Glutamatergic neuron (in vitro differentiated cells): Measurements from ENCODE around the gene TNIP1. TPM values are rescaled to one million over a fixed set of nuclear protein-coding genes. Genes with fewer than 3 reads are reported as not detected.

Experiments
- DNase-seq: peaks from one replicate; pipeline ENCODE4 v3.0.0; 2022
- H3K27ac Mint-ChIP-seq: one replicate; pipeline ENCODE4 v1.8.0; 2020; ENCODE audit warnings: mild to moderate bottlenecking, mixed read lengths, inconsistent platforms; ENCODE audit not compliant: unreplicated experiment
- H3K27me3 Mint-ChIP-seq: one replicate; pipeline ENCODE4 v1.8.0; 2020; ENCODE audit warnings: mild to moderate bottlenecking, moderate library complexity, mixed read lengths, inconsistent platforms; ENCODE audit not compliant: unreplicated experiment
- H3K36me3 Mint-ChIP-seq: one replicate; pipeline ENCODE4 v1.8.0; 2020; ENCODE audit warnings: mild to moderate bottlenecking, mixed read lengths, inconsistent platforms; ENCODE audit not compliant: unreplicated experiment
- H3K4me1 Mint-ChIP-seq: one replicate; pipeline ENCODE4 v1.8.0; 2020; ENCODE audit warnings: mild to moderate bottlenecking, low read depth, mixed read lengths, inconsistent platforms; ENCODE audit not compliant: unreplicated experiment
- H3K4me3 Mint-ChIP-seq: one replicate; pipeline ENCODE4 v1.8.0; 2020; ENCODE audit warnings: mild to moderate bottlenecking, mixed read lengths, inconsistent platforms; ENCODE audit not compliant: unreplicated experiment
- H3K9me3 Mint-ChIP-seq: one replicate; pipeline ENCODE4 v1.8.0; 2020; ENCODE audit warnings: mild to moderate bottlenecking, moderate library complexity, mixed read lengths, inconsistent platforms; ENCODE audit not compliant: unreplicated experiment
- total RNA-seq: library from RNA; stranded (reverse); fragmentation: NEBNext Ultra II Directional; extraction: Animal tissue kit (Norgen Biotek cat#: 25700); gene quantifications from one replicate; pipeline ENCODE4 v1.2.1, GENCODE V29; 2021; ENCODE audit not compliant: unreplicated experiment
- TF ChIP-seq, protein P1 (sequence below): fragments of 200-600 bp; sonication (generic); IDR thresholded peaks from one replicate; pipeline ENCODE4 v1.5.0; 2021; ENCODE audit not compliant: partially characterized antibody, unreplicated experiment

TNIP1 gene
- total RNA-seq, 1 donor from 2014 or later: 34.1 TPM

DNA sequence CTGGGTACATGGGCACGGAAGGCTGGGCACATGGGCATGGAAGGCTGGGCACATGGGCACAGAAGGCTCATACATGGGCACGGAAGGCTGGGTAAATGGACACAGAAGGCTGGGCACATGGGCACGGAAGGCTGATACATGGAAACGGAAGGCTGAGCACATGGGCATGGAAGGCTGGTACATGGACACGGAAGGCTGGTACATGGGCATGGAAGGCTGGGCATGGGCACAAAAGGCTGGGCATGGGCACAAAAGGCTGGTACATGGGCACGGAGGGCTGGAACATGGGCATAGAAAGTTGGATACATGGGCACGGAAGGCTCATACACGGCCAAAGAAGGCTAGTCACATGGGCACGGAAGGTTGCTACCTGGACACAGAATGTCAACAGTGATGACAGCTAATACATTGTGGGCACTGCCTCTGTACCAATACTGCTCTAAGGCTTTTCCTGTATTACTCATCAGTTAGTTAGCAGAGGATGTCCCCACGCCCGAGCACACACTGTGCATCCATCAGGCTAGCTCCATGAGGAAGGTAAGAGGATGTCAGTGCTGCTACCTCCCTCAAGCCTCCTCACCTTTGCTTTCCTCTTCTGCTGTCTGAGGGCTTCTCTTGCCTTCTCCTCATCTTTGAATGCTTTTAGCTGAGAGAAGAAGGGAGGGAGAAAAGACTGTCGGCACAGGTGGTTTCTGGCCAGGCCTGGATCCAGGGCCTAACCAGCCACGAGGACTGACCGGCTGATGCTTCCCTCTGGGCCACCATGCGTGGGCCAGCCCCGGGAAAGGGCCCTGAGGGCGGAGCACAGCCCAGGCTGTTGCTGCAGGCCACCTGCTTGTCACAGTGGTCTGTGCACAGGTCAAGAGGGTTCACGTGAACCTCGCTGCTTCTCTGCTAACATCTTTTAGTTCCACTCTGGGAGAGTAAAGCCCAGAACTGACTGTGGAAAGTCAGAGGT, 46.1 kb downstream of the TNIP1 start:
- H3K4me3 Mint-ChIP-seq: no peak overlapping the region
- peaks cover 1% of the 10 kb centered on the region for H3K4me1 Mint-ChIP-seq
- H3K9me3 Mint-ChIP-seq: peaks cover 2% of the 10 kb centered on the region
- TF ChIP-seq, protein P1, sequence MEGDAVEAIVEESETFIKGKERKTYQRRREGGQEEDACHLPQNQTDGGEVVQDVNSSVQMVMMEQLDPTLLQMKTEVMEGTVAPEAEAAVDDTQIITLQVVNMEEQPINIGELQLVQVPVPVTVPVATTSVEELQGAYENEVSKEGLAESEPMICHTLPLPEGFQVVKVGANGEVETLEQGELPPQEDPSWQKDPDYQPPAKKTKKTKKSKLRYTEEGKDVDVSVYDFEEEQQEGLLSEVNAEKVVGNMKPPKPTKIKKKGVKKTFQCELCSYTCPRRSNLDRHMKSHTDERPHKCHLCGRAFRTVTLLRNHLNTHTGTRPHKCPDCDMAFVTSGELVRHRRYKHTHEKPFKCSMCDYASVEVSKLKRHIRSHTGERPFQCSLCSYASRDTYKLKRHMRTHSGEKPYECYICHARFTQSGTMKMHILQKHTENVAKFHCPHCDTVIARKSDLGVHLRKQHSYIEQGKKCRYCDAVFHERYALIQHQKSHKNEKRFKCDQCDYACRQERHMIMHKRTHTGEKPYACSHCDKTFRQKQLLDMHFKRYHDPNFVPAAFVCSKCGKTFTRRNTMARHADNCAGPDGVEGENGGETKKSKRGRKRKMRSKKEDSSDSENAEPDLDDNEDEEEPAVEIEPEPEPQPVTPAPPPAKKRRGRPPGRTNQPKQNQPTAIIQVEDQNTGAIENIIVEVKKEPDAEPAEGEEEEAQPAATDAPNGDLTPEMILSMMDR: no peak
- no peak for DNase-seq
- no peak overlapping the region for H3K27ac Mint-ChIP-seq
- no peaks in the 10 kb centered on the region for H3K36me3 Mint-ChIP-seq
- no peaks in the 10 kb centered on the region for H3K27me3 Mint-ChIP-seq

DNA sequence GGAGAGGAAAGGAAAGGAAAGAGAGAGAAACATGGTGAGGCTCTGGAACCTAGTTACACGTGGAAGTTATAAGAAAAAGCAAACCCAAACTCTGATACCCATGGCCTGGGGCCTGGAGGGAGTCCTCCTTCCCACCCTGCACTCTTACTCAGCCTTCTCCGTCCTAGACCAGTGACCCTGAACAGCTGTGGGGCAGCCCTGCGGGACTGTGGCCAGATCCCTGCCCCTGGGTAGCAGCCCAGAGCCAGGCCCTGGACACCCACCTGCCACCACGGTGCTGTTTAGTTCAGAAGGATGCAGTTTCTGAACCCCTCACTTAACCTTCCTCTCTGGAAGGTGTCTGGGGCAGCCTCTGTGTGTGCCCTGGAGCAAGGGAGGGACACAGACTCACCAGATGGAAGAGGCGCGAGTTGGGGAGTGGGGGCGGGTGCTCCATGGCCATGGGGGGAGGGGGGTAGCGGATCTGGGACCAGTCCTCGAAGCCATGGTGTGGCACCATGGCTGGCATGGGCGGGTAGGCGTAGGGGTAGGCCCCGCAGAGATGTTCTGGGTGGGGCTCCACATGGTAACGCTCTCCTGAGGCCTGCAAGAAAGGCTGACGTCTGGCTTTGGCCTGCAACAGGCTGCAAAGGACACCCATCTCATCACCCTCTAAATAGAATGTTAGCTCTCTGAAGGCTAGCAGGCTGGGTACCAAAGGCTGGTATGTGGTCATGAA, 47.5 kb downstream of the TNIP1 start:
- Mint-ChIP-seq H3K27me3 (no peaks in the 10 kb centered on the region), H3K4me1 (peaks cover 1% of the 10 kb centered on the region), H3K36me3 (no peaks in the 10 kb centered on the region), H3K4me3 (no peak overlapping the region), H3K27ac (no peak overlapping the region), H3K9me3 (peaks cover 2% of the 10 kb centered on the region)
- TF ChIP-seq, protein P1: no peak
- no peak for DNase-seq

DNA sequence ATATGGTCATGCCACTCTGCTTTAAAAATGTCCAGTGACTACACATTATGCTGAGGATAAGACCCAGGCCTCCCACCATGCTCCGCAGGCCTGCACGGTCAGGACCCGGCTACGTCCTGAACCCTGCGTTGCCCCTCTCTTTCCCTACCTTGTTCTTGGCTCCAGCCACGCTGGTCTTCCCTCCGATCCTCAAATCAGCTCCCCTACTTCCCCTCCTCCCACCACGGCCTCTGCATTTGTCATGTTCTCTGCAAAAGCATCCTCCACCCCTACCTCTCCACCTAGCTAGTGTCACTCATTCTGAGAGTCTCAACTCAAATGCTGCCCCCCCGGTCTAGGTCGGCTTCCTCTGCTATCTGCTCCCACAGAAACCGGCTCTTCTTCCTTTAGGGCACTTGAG, 49.3 kb downstream of the TNIP1 start:
- Mint-ChIP-seq H3K36me3 (no peaks in the 10 kb centered on the region), H3K27ac (no peak overlapping the region), H3K27me3 (peaks cover 1% of the 10 kb centered on the region), H3K9me3 (peaks cover 2% of the 10 kb centered on the region), H3K4me1 (peaks cover 1% of the 10 kb centered on the region), H3K4me3 (no peak overlapping the region)
- DNase-seq: no peak
- TF ChIP-seq, protein P1: no peak

DNA sequence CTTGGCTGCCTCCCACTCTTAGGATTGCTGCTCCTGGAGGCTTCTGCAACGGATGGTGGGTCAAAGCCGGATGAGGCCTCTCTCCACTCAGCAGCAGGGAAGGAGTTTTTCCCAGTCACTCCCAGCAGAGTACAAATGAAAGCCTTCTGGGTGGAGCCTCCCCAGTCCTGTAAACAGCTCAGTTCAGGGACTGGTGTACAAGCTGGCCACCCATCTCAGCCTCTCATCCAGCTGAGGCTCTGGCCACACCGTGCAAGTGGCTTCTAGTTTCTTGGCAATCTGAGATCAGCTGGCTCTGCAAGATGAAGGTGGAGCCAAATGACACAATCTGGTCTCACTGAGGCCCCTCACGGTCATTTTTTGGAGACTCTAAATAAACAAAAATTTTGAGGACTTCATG, 50.5 kb downstream of the TNIP1 start:
- TF ChIP-seq, protein P1: no peak
- no peaks in the 10 kb centered on the region for H3K36me3 Mint-ChIP-seq
- DNase-seq: no peak
- H3K4me1 Mint-ChIP-seq: no peaks in the 10 kb centered on the region
- H3K9me3 Mint-ChIP-seq: peaks cover 2% of the 10 kb centered on the region
- no peak overlapping the region for H3K4me3 Mint-ChIP-seq
- peaks cover 1% of the 10 kb centered on the region for H3K27me3 Mint-ChIP-seq
- H3K27ac Mint-ChIP-seq: no peak overlapping the region

DNA sequence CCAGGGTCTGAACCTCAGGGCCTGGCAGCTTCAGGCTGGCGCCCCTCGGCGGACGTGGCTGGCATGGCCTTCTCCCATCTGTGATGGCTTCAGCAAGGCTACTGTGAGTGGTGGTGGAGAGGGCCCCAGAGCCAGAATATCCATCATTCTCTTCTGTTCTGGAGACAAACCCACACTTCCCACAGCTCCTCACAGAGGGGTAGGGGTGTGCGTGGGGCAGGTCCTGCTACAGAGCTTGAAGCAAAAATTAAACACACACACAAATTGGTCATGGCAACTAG, 50.8 kb downstream of the TNIP1 start:
- Mint-ChIP-seq H3K4me3 (no peak overlapping the region), H3K9me3 (peaks cover 2% of the 10 kb centered on the region), H3K4me1 (no peaks in the 10 kb centered on the region), H3K27ac (no peak overlapping the region), H3K27me3 (peaks cover 1% of the 10 kb centered on the region), H3K36me3 (no peaks in the 10 kb centered on the region)
- DNase-seq: no peak
- TF ChIP-seq, protein P1: no peak
